K562 (cell line): Measurements from ENCODE around the gene EYA3. TPM values are rescaled to one million over a fixed set of nuclear protein-coding genes. Genes with fewer than 3 reads are reported as not detected.

ENCODE experiments used
- ATAC-seq: fragments of 200-7000 bp; cut with Tn5 transposase; 3 replicates; pipeline ENCODE4 v1.9.1; 2020; ENCODE audit warnings: moderate library complexity
- BruUV-seq: library from RNA; stranded (reverse); fragments of 400-500 nt; replicated peaks from 2 replicates; lab custom pipeline; 2021; lab: Mats Ljungman, UMichigan
- CTCF ChIA-PET: fragments of 300-600 bp; formaldehyde crosslinking; extraction: SDS; loops from one replicate; lab custom pipeline; 2021; ENCODE audit warnings: low intra/inter-chr PET ratio; lab: Yijun Ruan, JAX
- POLR2A ChIA-PET: fragments of 300-600, 350-650 bp; sonication (Branson Sonifier 250); formaldehyde crosslinking; extraction: SDS; loops from one replicate; lab custom pipeline; 2021; ENCODE audit warnings: antibody characterized with exemption, inconsistent platforms; lab: Yijun Ruan, JAX
- DNase-seq, 4 experiments: peaks; one replicate each; pipeline versions ENCODE4 v3.0.0 to v3.0.0-alpha.2; 2011 to 2018; ENCODE audit warnings: low spot score in 3 of 4, mixed read lengths in 3 of 4; ENCODE audit errors: extremely low read depth in 1 of 4
- FAIRE-seq: peaks from 2 replicates; lab custom pipeline; 2011; peaks lifted over from hg19 to GRCh38; lab: Jason Lieb, UNC
- H2AFZ ChIP-seq: 2 replicates; pipeline ENCODE4 v1.6.0; 2011; ENCODE audit warnings: low read depth, low read length, control low read depth, inconsistent platforms
- H3K27ac ChIP-seq: fragments of 200-600 bp; 3 replicates; pipeline ENCODE4 v1.8.0; 2011; ENCODE audit warnings: low read depth, mild to moderate bottlenecking, control low read depth, inconsistent platforms, low read length, moderate library complexity, mixed read lengths; ENCODE audit errors: extremely low read depth
- H3K27me3 ChIP-seq, 2 experiments: fragments of 300-600 bp in 1 of 2; 2 replicates in 1 of 2; 3 replicates in 1 of 2; pipeline versions ENCODE4 v1.6.0 to v1.8.0; 2011; ENCODE audit warnings: inconsistent platforms in 2 of 2, low read length in 2 of 2, mild to moderate bottlenecking in 1 of 2, mixed read lengths in 1 of 2, moderate library complexity in 1 of 2; ENCODE audit not compliant: control insufficient read depth in 2 of 2, insufficient read depth in 2 of 2
- H3K36me3 ChIP-seq: fragments of 300-600 bp; 3 replicates; pipeline ENCODE4 v1.8.0; 2011; ENCODE audit warnings: mild to moderate bottlenecking, low read length, inconsistent platforms; ENCODE audit not compliant: control insufficient read depth, insufficient read depth
- H3K4me1 ChIP-seq, 2 experiments: fragments of 200-600 bp in 1 of 2; replicated peaks in 1 of 2; 2 replicates in 1 of 2; 3 replicates in 1 of 2; pipeline versions ENCODE4 v1.5.1 to v1.8.0; 2011; ENCODE audit warnings: inconsistent platforms in 2 of 2, low read length in 2 of 2, mild to moderate bottlenecking in 1 of 2, mixed read lengths in 1 of 2, moderate library complexity in 1 of 2; ENCODE audit not compliant: control insufficient read depth in 2 of 2, insufficient read depth in 2 of 2
- H3K4me2 ChIP-seq: 2 replicates; pipeline ENCODE4 v1.6.1; 2011; ENCODE audit warnings: low read length, control low read depth, inconsistent platforms, mixed read lengths; ENCODE audit not compliant: insufficient read depth
- H3K4me3 ChIP-seq: fragments of 200-600 bp; sonication (generic), shearing (Covaris generic); 2 replicates; pipeline ENCODE4 v1.5.1; 2016; ENCODE audit warnings: control low read depth, inconsistent platforms
- H3K79me2 ChIP-seq: fragments of 200-600 bp; 3 replicates; pipeline ENCODE4 v1.8.0; 2011; ENCODE audit warnings: low read length, inconsistent platforms; ENCODE audit not compliant: control insufficient read depth, insufficient read depth
- H3K9ac ChIP-seq, 2 experiments: 2 replicates each; pipeline versions ENCODE4 v1.6.0 to v1.6.1; 2011; ENCODE audit warnings: low read depth in 2 of 2, low read length in 2 of 2, control low read depth in 1 of 2, inconsistent platforms in 1 of 2, mild to moderate bottlenecking in 1 of 2, mixed read lengths in 1 of 2; ENCODE audit not compliant: insufficient read depth in 1 of 2
- H3K9me1 ChIP-seq: one replicate; pipeline ENCODE4 v1.6.0; 2011; ENCODE audit warnings: inconsistent platforms, mild to moderate bottlenecking, low read length, moderate library complexity; ENCODE audit not compliant: control insufficient read depth, insufficient read depth
- H3K9me3 ChIP-seq: replicated peaks from 2 replicates; pipeline ENCODE4 v1.5.1; 2011; ENCODE audit warnings: low read depth, low read length, inconsistent platforms; ENCODE audit not compliant: control insufficient read depth, insufficient read depth
- H4K20me1 ChIP-seq: replicated peaks from 2 replicates; pipeline ENCODE4 v1.6.1; 2011; ENCODE audit warnings: low read length, inconsistent platforms, mixed read lengths; ENCODE audit not compliant: control insufficient read depth, insufficient read depth
- FIP1L1 ChIP-seq: fragments of 200-400 bp; formaldehyde crosslinking; IDR thresholded peaks from 2 replicates; pipeline ENCODE4 v1.6.1; 2018; ENCODE audit warnings: mild to moderate bottlenecking, low read depth, low read length; ENCODE audit not compliant: poor library complexity, severe bottlenecking
- FOXA1 ChIP-seq: fragments of 450-650 bp; IDR thresholded peaks from 2 replicates; pipeline ENCODE4 v1.6.1; 2016; ENCODE audit warnings: mild to moderate bottlenecking, borderline replicate concordance
- KAT8 ChIP-seq: fragments of 450-650 bp; IDR thresholded peaks from 2 replicates; pipeline ENCODE4 v1.6.1; 2016; ENCODE audit warnings: low read depth, mild to moderate bottlenecking
- MAFF ChIP-seq: IDR thresholded peaks from 2 replicates; pipeline ENCODE4 v1.6.1; 2012; ENCODE audit warnings: low read length, improper control_type of control experiment
- MAFK ChIP-seq: IDR thresholded peaks from 2 replicates; pipeline ENCODE4 v1.6.1; 2011; ENCODE audit warnings: low read length, improper control_type of control experiment
- POLR2AphosphoS5 ChIP-seq: IDR thresholded peaks from 2 replicates; pipeline ENCODE4 v1.6.1; 2011; ENCODE audit warnings: mild to moderate bottlenecking, low read depth, low read length, moderate library complexity; ENCODE audit not compliant: control insufficient read depth, insufficient read depth
- SP1 ChIP-seq: sonication (generic); formaldehyde crosslinking; IDR thresholded peaks from 2 replicates; pipeline ENCODE4 v1.8.1; 2022; ENCODE audit warnings: mild to moderate bottlenecking, missing genetic modification reagents
- ZKSCAN1 ChIP-seq: fragments of 150-350 bp; IDR thresholded peaks from 2 replicates; pipeline ENCODE4 v1.6.1; 2016; ENCODE audit warnings: low read depth, low read length
- ZKSCAN3 ChIP-seq: fragments of 250-450 bp; sonication (Bioruptor Pico); IDR thresholded peaks from 2 replicates; pipeline ENCODE4 v1.4.0; 2020
- ZNF445 ChIP-seq: fragments of 250-450 bp; sonication (Bioruptor Pico); IDR thresholded peaks from 2 replicates; pipeline ENCODE4 v1.4.0; 2020; ENCODE audit warnings: low read depth, mild to moderate bottlenecking, moderate library complexity
- ZNF696 ChIP-seq: fragments of 250-450 bp; sonication (Bioruptor Pico); conservative IDR thresholded peaks from 2 replicates; pipeline ENCODE4 v1.4.0; 2020; ENCODE audit warnings: mild to moderate bottlenecking, moderate library complexity
- WGBS: fragments of 100-300 bp; shearing (Covaris generic); methylation state at CpG from one replicate; pipeline ENCODE4 v1.1.6; 2016; ENCODE audit warnings: low coverage, mixed read lengths; ENCODE audit not compliant: insufficient coverage; ENCODE audit errors: missing lambda C conversion rate; 5-methylcytosine and 5-hydroxymethylcytosine counted together
- in situ Hi-C: fragments of 300-500 bp; cut with MboI; formaldehyde crosslinking; loops from 4 replicates; pipeline ENCODE4 v1.15.0; 2018; ENCODE audit warnings: inconsistent platforms, mixed read lengths
- intact Hi-C: fragments of 100-400 bp; cut with micrococcal nuclease; formaldehyde crosslinking; loops from 2 replicates; pipeline ENCODE4 v1.14.2; 2022
- polyA plus RNA-seq, 8 experiments: library from polyadenylated mRNA; depleted of rRNA in 4 of 8; stranded (reverse) in 5 of 8; unstranded in 3 of 8; fragments of >200 nt; fragmentation: Nextera tagmentation in 2 of 8; fragmentation: Illumina TruSeq in 1 of 8; extraction: Ambion mirVana in 2 of 8; extraction: Trizol in 1 of 8; gene quantifications; 2 replicates each; pipeline versions ENCODE4 v1.2.1 to v1.2.3, GENCODE V29; 2011 to 2014; ENCODE audit warnings: inconsistent platforms in 1 of 8, missing spikeins in 1 of 8
- total RNA-seq, 7 experiments: library from RNA; depleted of rRNA in 6 of 7; stranded (reverse); fragments of >200 nt in 6 of 7; fragmentation: Illumina TruSeq in 2 of 7; extraction: Trizol in 2 of 7; gene quantifications; 2 replicates each; pipeline versions ENCODE4 v1.2.1 to v1.2.3, GENCODE V29; 2011 to 2021; ENCODE audit warnings: low replicate concordance in 1 of 7
- TF ChIP-seq, protein P1 (sequence below): fragments of 450-650 bp; formaldehyde crosslinking; IDR thresholded peaks from 2 replicates; pipeline ENCODE4 v1.4.0; 2022; ENCODE audit warnings: missing genetic modification characterization
- TF ChIP-seq, protein P2 (sequence below): sonication (generic); formaldehyde crosslinking; IDR thresholded peaks from 2 replicates; pipeline ENCODE4 v1.8.1; 2023; ENCODE audit warnings: mild to moderate bottlenecking, missing genetic modification reagents
- TF ChIP-seq, protein P3 (sequence below): fragments of 450-650 bp; IDR thresholded peaks from 2 replicates; pipeline ENCODE4 v1.6.1; 2014; ENCODE audit warnings: low read depth, mild to moderate bottlenecking, moderate library complexity, borderline replicate concordance
- TF ChIP-seq, protein P4 (sequence below): fragments of 450-650 bp; IDR thresholded peaks from 2 replicates; pipeline ENCODE4 v1.6.1; 2018; ENCODE audit not compliant: partially characterized antibody

EYA3 gene
- total and polyA plus RNA-seq, 9 of the 15 experiments (the other 6 are each of a cell fraction or from before 2014, with no cell fraction given): 21.7 to 64.0 (median 43.6) TPM

DNA sequence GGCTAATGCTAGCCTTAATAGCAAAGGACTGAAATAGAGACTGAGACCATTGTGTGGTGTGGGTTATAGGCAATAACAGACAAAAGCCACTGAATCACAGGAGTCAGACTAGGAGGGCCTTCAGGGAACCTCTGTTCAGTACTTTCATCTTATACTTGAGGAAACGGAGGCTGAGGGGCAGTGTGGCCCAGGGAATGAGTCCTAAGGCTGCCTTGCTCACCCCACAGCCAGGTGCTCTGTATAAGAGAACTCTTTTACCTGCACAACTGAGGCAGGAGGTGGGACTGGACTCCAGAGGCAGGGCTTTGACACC is 150.9 kb downstream of the EYA3 start:
- H3K4me2 ChIP-seq: no peak overlapping the region
- WGBS: 21% methylated on average over 1 of the region's 1 CpG
- H3K4me1 ChIP-seq: peaks cover 14 to 18% of the 10 kb centered on the region in 2 experiments
- intact Hi-C loops: loop anchor here (5.0 kb wide), 1 partner anchor 80 kb away; no protein-coding TSS in a partner anchor
- H3K27me3 ChIP-seq: no peaks in the 10 kb centered on the region
- no TSS peak for BruUV-seq
- peak overlapping the region in 1 of 2 experiments; percentile 24; a peak in 1 of 4 replicates for H3K9ac ChIP-seq
- no peaks in the 10 kb centered on the region for H3K9me1 ChIP-seq
- H3K9me3 ChIP-seq: no peaks in the 10 kb centered on the region
- in situ Hi-C loops: no loop called here
- ChIA-PET POLR2A (interaction anchor here (0.5 kb wide), 1 partner anchor 598 kb away, joined by 3 read pairs; no protein-coding TSS in a partner anchor), CTCF (no interaction called here)
- no peaks in the 10 kb centered on the region for H3K36me3 ChIP-seq
- H4K20me1 ChIP-seq: no peaks in the 10 kb centered on the region
- H2AFZ ChIP-seq: no peak overlapping the region
- ATAC-seq: no peak
- no peak for FAIRE-seq
- DNase-seq: no peak
- no peak overlapping the region for H3K4me3 ChIP-seq
- no peaks in the 10 kb centered on the region for H3K79me2 ChIP-seq
- no peak overlapping the region for H3K27ac ChIP-seq
- TF ChIP-seq MAFK (no peak), KAT8 (no peak), ZNF696 (CRISPR knock-in tag) (no peak), POLR2AphosphoS5 (no peak), ZNF445 (no peak), ZKSCAN3 (CRISPR knock-in tag) (no peak), ZKSCAN1 (no peak), SP1 (CRISPR knock-in tag) (no peak), FOXA1 (no peak), MAFF (no peak), FIP1L1 (no peak)
- TF ChIP-seq, protein P1, sequence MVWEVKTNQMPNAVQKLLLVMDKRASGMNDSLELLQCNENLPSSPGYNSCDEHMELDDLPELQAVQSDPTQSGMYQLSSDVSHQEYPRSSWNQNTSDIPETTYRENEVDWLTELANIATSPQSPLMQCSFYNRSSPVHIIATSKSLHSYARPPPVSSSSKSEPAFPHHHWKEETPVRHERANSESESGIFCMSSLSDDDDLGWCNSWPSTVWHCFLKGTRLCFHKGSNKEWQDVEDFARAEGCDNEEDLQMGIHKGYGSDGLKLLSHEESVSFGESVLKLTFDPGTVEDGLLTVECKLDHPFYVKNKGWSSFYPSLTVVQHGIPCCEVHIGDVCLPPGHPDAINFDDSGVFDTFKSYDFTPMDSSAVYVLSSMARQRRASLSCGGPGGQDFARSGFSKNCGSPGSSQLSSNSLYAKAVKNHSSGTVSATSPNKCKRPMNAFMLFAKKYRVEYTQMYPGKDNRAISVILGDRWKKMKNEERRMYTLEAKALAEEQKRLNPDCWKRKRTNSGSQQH: no peak
- TF ChIP-seq, protein P2, sequence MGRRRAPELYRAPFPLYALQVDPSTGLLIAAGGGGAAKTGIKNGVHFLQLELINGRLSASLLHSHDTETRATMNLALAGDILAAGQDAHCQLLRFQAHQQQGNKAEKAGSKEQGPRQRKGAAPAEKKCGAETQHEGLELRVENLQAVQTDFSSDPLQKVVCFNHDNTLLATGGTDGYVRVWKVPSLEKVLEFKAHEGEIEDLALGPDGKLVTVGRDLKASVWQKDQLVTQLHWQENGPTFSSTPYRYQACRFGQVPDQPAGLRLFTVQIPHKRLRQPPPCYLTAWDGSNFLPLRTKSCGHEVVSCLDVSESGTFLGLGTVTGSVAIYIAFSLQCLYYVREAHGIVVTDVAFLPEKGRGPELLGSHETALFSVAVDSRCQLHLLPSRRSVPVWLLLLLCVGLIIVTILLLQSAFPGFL (CRISPR knock-in tag): no peak
- TF ChIP-seq, protein P3, sequence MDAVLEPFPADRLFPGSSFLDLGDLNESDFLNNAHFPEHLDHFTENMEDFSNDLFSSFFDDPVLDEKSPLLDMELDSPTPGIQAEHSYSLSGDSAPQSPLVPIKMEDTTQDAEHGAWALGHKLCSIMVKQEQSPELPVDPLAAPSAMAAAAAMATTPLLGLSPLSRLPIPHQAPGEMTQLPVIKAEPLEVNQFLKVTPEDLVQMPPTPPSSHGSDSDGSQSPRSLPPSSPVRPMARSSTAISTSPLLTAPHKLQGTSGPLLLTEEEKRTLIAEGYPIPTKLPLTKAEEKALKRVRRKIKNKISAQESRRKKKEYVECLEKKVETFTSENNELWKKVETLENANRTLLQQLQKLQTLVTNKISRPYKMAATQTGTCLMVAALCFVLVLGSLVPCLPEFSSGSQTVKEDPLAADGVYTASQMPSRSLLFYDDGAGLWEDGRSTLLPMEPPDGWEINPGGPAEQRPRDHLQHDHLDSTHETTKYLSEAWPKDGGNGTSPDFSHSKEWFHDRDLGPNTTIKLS: no peak
- TF ChIP-seq, protein P4, sequence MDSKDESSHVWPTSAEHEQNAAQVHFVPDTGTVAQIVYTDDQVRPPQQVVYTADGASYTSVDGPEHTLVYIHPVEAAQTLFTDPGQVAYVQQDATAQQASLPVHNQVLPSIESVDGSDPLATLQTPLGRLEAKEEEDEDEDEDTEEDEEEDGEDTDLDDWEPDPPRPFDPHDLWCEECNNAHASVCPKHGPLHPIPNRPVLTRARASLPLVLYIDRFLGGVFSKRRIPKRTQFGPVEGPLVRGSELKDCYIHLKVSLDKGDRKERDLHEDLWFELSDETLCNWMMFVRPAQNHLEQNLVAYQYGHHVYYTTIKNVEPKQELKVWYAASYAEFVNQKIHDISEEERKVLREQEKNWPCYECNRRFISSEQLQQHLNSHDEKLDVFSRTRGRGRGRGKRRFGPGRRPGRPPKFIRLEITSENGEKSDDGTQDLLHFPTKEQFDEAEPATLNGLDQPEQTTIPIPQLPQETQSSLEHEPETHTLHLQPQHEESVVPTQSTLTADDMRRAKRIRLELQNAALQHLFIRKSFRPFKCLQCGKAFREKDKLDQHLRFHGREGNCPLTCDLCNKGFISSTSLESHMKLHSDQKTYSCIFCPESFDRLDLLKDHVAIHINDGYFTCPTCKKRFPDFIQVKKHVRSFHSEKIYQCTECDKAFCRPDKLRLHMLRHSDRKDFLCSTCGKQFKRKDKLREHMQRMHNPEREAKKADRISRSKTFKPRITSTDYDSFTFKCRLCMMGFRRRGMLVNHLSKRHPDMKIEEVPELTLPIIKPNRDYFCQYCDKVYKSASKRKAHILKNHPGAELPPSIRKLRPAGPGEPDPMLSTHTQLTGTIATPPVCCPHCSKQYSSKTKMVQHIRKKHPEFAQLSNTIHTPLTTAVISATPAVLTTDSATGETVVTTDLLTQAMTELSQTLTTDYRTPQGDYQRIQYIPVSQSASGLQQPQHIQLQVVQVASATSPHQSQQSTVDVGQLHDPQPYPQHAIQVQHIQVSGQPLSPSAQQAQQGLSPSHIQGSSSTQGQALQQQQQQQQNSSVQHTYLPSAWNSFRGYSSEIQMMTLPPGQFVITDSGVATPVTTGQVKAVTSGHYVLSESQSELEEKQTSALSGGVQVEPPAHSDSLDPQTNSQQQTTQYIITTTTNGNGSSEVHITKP: no peak
